ENCODE data around the gene METAP2. TPM values are rescaled to one million over a fixed set of nuclear protein-coding genes. Genes with fewer than 3 reads are reported as not detected.

The METAP2 gene
- total and polyA plus RNA-seq, 11 donors, result 50.9 to 69.8 (median 55.8) TPM

GRCh38 chr12:95513599-95513998 is 39.6 kb downstream of the METAP2 start:
- 93 to 96% (median 94%) methylated on average over 5 of the region's 5 CpGs for WGBS, 4 donors
- Histone ChIP-seq H3K27ac (no peak overlapping the region), H3K4me3 (no peak overlapping the region), H3K36me3 (peaks cover 0 to 80% (median 69%) of the 10 kb centered on the region in 9 donors), H3K27me3 (no peaks in the 10 kb centered on the region), H3K4me1 (no peaks in the 10 kb centered on the region), H3K9me3 (no peaks in the 10 kb centered on the region)
- intact Hi-C loops (cut with DNase I), result no loop called here
- TF ChIP-seq POLR2A (IDR thresholded peaks at IDR 0.05) (no peak), CTCF (IDR thresholded peaks at IDR 0.05) (no peak)
- DNase-seq, result no peak
- ATAC-seq, result no peak

GRCh38 chr12:95515197-95515596 is 41.2 kb downstream of the METAP2 start:
- no peaks in the 10 kb centered on the region for H3K9me3 ChIP-seq
- H3K4me3 ChIP-seq, result no peak overlapping the region
- ATAC-seq (no peak), DNase-seq (no peak)
- intact Hi-C loops (cut with DNase I), result no loop called here
- H3K36me3 ChIP-seq, result peaks cover 0 to 64% (median 53%) of the 10 kb centered on the region in 9 donors
- no peak for TF ChIP-seq CTCF (IDR thresholded peaks at IDR 0.05)
- TF ChIP-seq POLR2A (IDR thresholded peaks at IDR 0.05), result no peak
- H3K4me1 ChIP-seq, result no peaks in the 10 kb centered on the region
- 93 to 98% (median 96%) methylated on average over 3 of the region's 3 CpGs for WGBS, 4 donors
- H3K27ac ChIP-seq, result no peak overlapping the region
- H3K27me3 ChIP-seq, result no peaks in the 10 kb centered on the region

- TF ChIP-seq POLR2A (IDR thresholded peaks at IDR 0.05) (no peak), CTCF (IDR thresholded peaks at IDR 0.05) (no peak)
- ATAC-seq (no peak), DNase-seq (no peak)
- Histone ChIP-seq H3K9me3 (no peaks in the 10 kb centered on the region), H3K4me3 (no peak overlapping the region), H3K4me1 (no peaks in the 10 kb centered on the region), H3K36me3 (peaks cover 0 to 48% (median 38%) of the 10 kb centered on the region in 9 donors), H3K27me3 (no peaks in the 10 kb centered on the region), H3K27ac (no peak overlapping the region)
- intact Hi-C loops (cut with DNase I), result no loop called here
Observed at GRCh38 chr12:95516757-95517156, 42.8 kb downstream of the METAP2 start.

GRCh38 chr12:95517246-95517645 is 43.3 kb downstream of the METAP2 start:
- Histone ChIP-seq H3K27ac (no peak overlapping the region), H3K27me3 (no peaks in the 10 kb centered on the region), H3K4me1 (no peaks in the 10 kb centered on the region), H3K9me3 (no peaks in the 10 kb centered on the region), H3K36me3 (peaks cover 0 to 44% (median 33%) of the 10 kb centered on the region in 9 donors), H3K4me3 (no peak overlapping the region)
- DNase-seq, result no peak
- intact Hi-C loops (cut with DNase I), result no loop called here
- ATAC-seq, result no peak
- TF ChIP-seq CTCF (IDR thresholded peaks at IDR 0.05) (no peak), POLR2A (IDR thresholded peaks at IDR 0.05) (no peak)
